ENCODE measurements around the gene ZNF701. TPM values are rescaled to one million over a fixed set of nuclear protein-coding genes. Genes with fewer than 3 reads are reported as not detected.
"Not testable (repeated sequence)": the region's sequence is repeated elsewhere in the genome, so short reads cannot be mapped to it uniquely, and the experiment has no call there.

The ZNF701 gene
- total RNA-seq, 1 experiment from 2014 or later: 14.7 TPM

GRCh38 chr19:52566121-52566520 is 4.0 kb upstream of the ZNF701 start:
- POLR2A ChIA-PET (ENCODE audit: low non-redundant PET): no interaction called here
- H3K4me3 ChIP-seq (ENCODE audit: low read depth, low read length, poor library complexity, severe bottlenecking): no peak overlapping the region
- TF ChIP-seq CTCF (conservative IDR thresholded peaks at IDR 0.05; ENCODE audit: low read depth, low read length): no peak
- no peak for TF ChIP-seq EZH2 (IDR thresholded peaks at IDR 0.05; ENCODE audit: borderline replicate concordance, low read depth, low read length, poor library complexity, severe bottlenecking)
- no peaks in the 10 kb centered on the region for H3K27me3 ChIP-seq (replicated peaks; ENCODE audit: insufficient read depth, low read depth, low read length, poor library complexity)
- CTCF ChIA-PET: no interaction called here
- intact Hi-C loops (cut with micrococcal nuclease; ENCODE audit: unreplicated experiment): no loop called here
- H3K9me3 ChIP-seq (ENCODE audit: low read depth, low read length, poor library complexity, severe bottlenecking): peaks cover 25% of the 10 kb centered on the region
- BruUV-seq (replicated peaks): no TSS peak
- DNase-seq (ENCODE audit: low spot score): no peak
- H3K27ac ChIP-seq (ENCODE audit: low read depth, low read length, poor library complexity, severe bottlenecking): no peak overlapping the region
- no peaks in the 10 kb centered on the region for H3K4me1 ChIP-seq (ENCODE audit: insufficient read depth, low read length, poor library complexity, severe bottlenecking)
- no peaks in the 10 kb centered on the region for H3K36me3 ChIP-seq (ENCODE audit: insufficient read depth, low read length, poor library complexity, severe bottlenecking)

GRCh38 chr19:52566588-52566987 is 3.5 kb upstream of the ZNF701 start:
- no peak for TF ChIP-seq CTCF (conservative IDR thresholded peaks at IDR 0.05; ENCODE audit: low read depth, low read length)
- TF ChIP-seq EZH2 (IDR thresholded peaks at IDR 0.05; ENCODE audit: borderline replicate concordance, low read depth, low read length, poor library complexity, severe bottlenecking): no peak
- intact Hi-C loops (cut with micrococcal nuclease; ENCODE audit: unreplicated experiment): no loop called here
- Histone ChIP-seq H3K27me3 (replicated peaks; ENCODE audit: insufficient read depth, low read depth, low read length, poor library complexity) (no peaks in the 10 kb centered on the region), H3K4me1 (ENCODE audit: insufficient read depth, low read length, poor library complexity, severe bottlenecking) (no peaks in the 10 kb centered on the region), H3K36me3 (ENCODE audit: insufficient read depth, low read length, poor library complexity, severe bottlenecking) (no peaks in the 10 kb centered on the region), H3K27ac (ENCODE audit: low read depth, low read length, poor library complexity, severe bottlenecking) (no peak overlapping the region), H3K4me3 (ENCODE audit: low read depth, low read length, poor library complexity, severe bottlenecking) (no peak overlapping the region), H3K9me3 (ENCODE audit: low read depth, low read length, poor library complexity, severe bottlenecking) (peaks cover 22% of the 10 kb centered on the region)
- CTCF ChIA-PET: interaction anchor here (0.6 kb wide), 1 partner anchor 859 kb away, joined by 6 read pairs; no protein-coding TSS in a partner anchor
- no TSS peak for BruUV-seq (replicated peaks)
- DNase-seq (ENCODE audit: low spot score): no peak
- POLR2A ChIA-PET (ENCODE audit: low non-redundant PET): no interaction called here

GRCh38 chr19:52567921-52568320 is 2.2 kb upstream of the ZNF701 start:
- ChIA-PET POLR2A (ENCODE audit: low non-redundant PET) (no interaction called here), CTCF (no interaction called here)
- no peak overlapping the region for H3K27ac ChIP-seq (ENCODE audit: low read depth, low read length, poor library complexity, severe bottlenecking)
- no peak for TF ChIP-seq EZH2 (IDR thresholded peaks at IDR 0.05; ENCODE audit: borderline replicate concordance, low read depth, low read length, poor library complexity, severe bottlenecking)
- no peak for TF ChIP-seq CTCF (conservative IDR thresholded peaks at IDR 0.05; ENCODE audit: low read depth, low read length)
- H3K4me1 ChIP-seq (ENCODE audit: insufficient read depth, low read length, poor library complexity, severe bottlenecking): no peaks in the 10 kb centered on the region
- peaks cover 15% of the 10 kb centered on the region for H3K9me3 ChIP-seq (ENCODE audit: low read depth, low read length, poor library complexity, severe bottlenecking)
- H3K36me3 ChIP-seq (ENCODE audit: insufficient read depth, low read length, poor library complexity, severe bottlenecking): no peaks in the 10 kb centered on the region
- H3K4me3 ChIP-seq (ENCODE audit: low read depth, low read length, poor library complexity, severe bottlenecking): no peak overlapping the region
- no peaks in the 10 kb centered on the region for H3K27me3 ChIP-seq (replicated peaks; ENCODE audit: insufficient read depth, low read depth, low read length, poor library complexity)
- DNase-seq (ENCODE audit: low spot score): no peak
- BruUV-seq (replicated peaks): no TSS peak
- intact Hi-C loops (cut with micrococcal nuclease; ENCODE audit: unreplicated experiment): no loop called here

- H3K36me3 ChIP-seq (ENCODE audit: insufficient read depth, low read length, poor library complexity, severe bottlenecking); H3K27me3 ChIP-seq (replicated peaks; ENCODE audit: insufficient read depth, low read depth, low read length, poor library complexity); POLR2A ChIA-PET (ENCODE audit: low non-redundant PET); H3K27ac ChIP-seq (ENCODE audit: low read depth, low read length, poor library complexity, severe bottlenecking); intact Hi-C loops (cut with micrococcal nuclease; ENCODE audit: unreplicated experiment); H3K9me3 ChIP-seq (ENCODE audit: low read depth, low read length, poor library complexity, severe bottlenecking); BruUV-seq (replicated peaks); H3K4me1 ChIP-seq (ENCODE audit: insufficient read depth, low read length, poor library complexity, severe bottlenecking); CTCF ChIA-PET: not testable (repeated sequence)
- peak overlapping the region; percentile 66 for H3K4me3 ChIP-seq (ENCODE audit: low read depth, low read length, poor library complexity, severe bottlenecking)
- DNase-seq (ENCODE audit: low spot score): peak; percentile 9
Measured at GRCh38 chr19:52569638-52569999, 468 bp upstream of the ZNF701 start.

Data from A673 (cell line).